K562 (cell line): Measurements from ENCODE around the gene GSTM1. TPM values are rescaled to one million over a fixed set of nuclear protein-coding genes. Genes with fewer than 3 reads are reported as not detected.
"Not testable (repeated sequence)": the region's sequence is repeated elsewhere in the genome, so short reads cannot be mapped to it uniquely, and the experiment has no call there.

Experiments
- ATAC-seq: fragments of 200-7000 bp; cut with Tn5 transposase; 3 replicates; pipeline ENCODE4 v1.9.1; 2020; ENCODE audit warnings: moderate library complexity
- BruUV-seq: library from RNA; stranded (reverse); fragments of 400-500 nt; replicated peaks from 2 replicates; lab custom pipeline; 2021; lab: Mats Ljungman, UMichigan
- CTCF ChIA-PET: fragments of 300-600 bp; formaldehyde crosslinking; extraction: SDS; loops from one replicate; lab custom pipeline; 2021; ENCODE audit warnings: low intra/inter-chr PET ratio; lab: Yijun Ruan, JAX
- POLR2A ChIA-PET: fragments of 300-600, 350-650 bp; sonication (Branson Sonifier 250); formaldehyde crosslinking; extraction: SDS; loops from one replicate; lab custom pipeline; 2021; ENCODE audit warnings: antibody characterized with exemption, inconsistent platforms; lab: Yijun Ruan, JAX
- DNase-seq, 4 experiments: peaks; one replicate each; pipeline versions ENCODE4 v3.0.0 to v3.0.0-alpha.2; 2011 to 2018; ENCODE audit warnings: low spot score in 3 of 4, mixed read lengths in 3 of 4; ENCODE audit errors: extremely low read depth in 1 of 4
- FAIRE-seq: peaks from 2 replicates; lab custom pipeline; 2011; peaks lifted over from hg19 to GRCh38; lab: Jason Lieb, UNC
- H2AFZ ChIP-seq: 2 replicates; pipeline ENCODE4 v1.6.0; 2011; ENCODE audit warnings: low read depth, low read length, control low read depth, inconsistent platforms
- H3K27ac ChIP-seq: fragments of 200-600 bp; 3 replicates; pipeline ENCODE4 v1.8.0; 2011; ENCODE audit warnings: low read depth, mild to moderate bottlenecking, control low read depth, inconsistent platforms, low read length, moderate library complexity, mixed read lengths; ENCODE audit errors: extremely low read depth
- H3K27me3 ChIP-seq, 2 experiments: fragments of 300-600 bp in 1 of 2; 2 replicates in 1 of 2; 3 replicates in 1 of 2; pipeline versions ENCODE4 v1.6.0 to v1.8.0; 2011; ENCODE audit warnings: inconsistent platforms in 2 of 2, low read length in 2 of 2, mild to moderate bottlenecking in 1 of 2, mixed read lengths in 1 of 2, moderate library complexity in 1 of 2; ENCODE audit not compliant: control insufficient read depth in 2 of 2, insufficient read depth in 2 of 2
- H3K36me3 ChIP-seq: fragments of 300-600 bp; 3 replicates; pipeline ENCODE4 v1.8.0; 2011; ENCODE audit warnings: mild to moderate bottlenecking, low read length, inconsistent platforms; ENCODE audit not compliant: control insufficient read depth, insufficient read depth
- H3K4me1 ChIP-seq, 2 experiments: fragments of 200-600 bp in 1 of 2; replicated peaks in 1 of 2; 2 replicates in 1 of 2; 3 replicates in 1 of 2; pipeline versions ENCODE4 v1.5.1 to v1.8.0; 2011; ENCODE audit warnings: inconsistent platforms in 2 of 2, low read length in 2 of 2, mild to moderate bottlenecking in 1 of 2, mixed read lengths in 1 of 2, moderate library complexity in 1 of 2; ENCODE audit not compliant: control insufficient read depth in 2 of 2, insufficient read depth in 2 of 2
- H3K4me2 ChIP-seq: 2 replicates; pipeline ENCODE4 v1.6.1; 2011; ENCODE audit warnings: low read length, control low read depth, inconsistent platforms, mixed read lengths; ENCODE audit not compliant: insufficient read depth
- H3K4me3 ChIP-seq: fragments of 200-600 bp; sonication (generic), shearing (Covaris generic); 2 replicates; pipeline ENCODE4 v1.5.1; 2016; ENCODE audit warnings: control low read depth, inconsistent platforms
- H3K79me2 ChIP-seq: fragments of 200-600 bp; 3 replicates; pipeline ENCODE4 v1.8.0; 2011; ENCODE audit warnings: low read length, inconsistent platforms; ENCODE audit not compliant: control insufficient read depth, insufficient read depth
- H3K9ac ChIP-seq, 2 experiments: 2 replicates each; pipeline versions ENCODE4 v1.6.0 to v1.6.1; 2011; ENCODE audit warnings: low read depth in 2 of 2, low read length in 2 of 2, control low read depth in 1 of 2, inconsistent platforms in 1 of 2, mild to moderate bottlenecking in 1 of 2, mixed read lengths in 1 of 2; ENCODE audit not compliant: insufficient read depth in 1 of 2
- H3K9me1 ChIP-seq: one replicate; pipeline ENCODE4 v1.6.0; 2011; ENCODE audit warnings: inconsistent platforms, mild to moderate bottlenecking, low read length, moderate library complexity; ENCODE audit not compliant: control insufficient read depth, insufficient read depth
- H3K9me3 ChIP-seq: replicated peaks from 2 replicates; pipeline ENCODE4 v1.5.1; 2011; ENCODE audit warnings: low read depth, low read length, inconsistent platforms; ENCODE audit not compliant: control insufficient read depth, insufficient read depth
- H4K20me1 ChIP-seq: replicated peaks from 2 replicates; pipeline ENCODE4 v1.6.1; 2011; ENCODE audit warnings: low read length, inconsistent platforms, mixed read lengths; ENCODE audit not compliant: control insufficient read depth, insufficient read depth
- WGBS: fragments of 100-300 bp; shearing (Covaris generic); methylation state at CpG from one replicate; pipeline ENCODE4 v1.1.6; 2016; ENCODE audit warnings: low coverage, mixed read lengths; ENCODE audit not compliant: insufficient coverage; ENCODE audit errors: missing lambda C conversion rate; 5-methylcytosine and 5-hydroxymethylcytosine counted together
- in situ Hi-C: fragments of 300-500 bp; cut with MboI; formaldehyde crosslinking; loops from 4 replicates; pipeline ENCODE4 v1.15.0; 2018; ENCODE audit warnings: inconsistent platforms, mixed read lengths
- intact Hi-C: fragments of 100-400 bp; cut with micrococcal nuclease; formaldehyde crosslinking; loops from 2 replicates; pipeline ENCODE4 v1.14.2; 2022
- polyA plus RNA-seq, 8 experiments: library from polyadenylated mRNA; depleted of rRNA in 4 of 8; stranded (reverse) in 5 of 8; unstranded in 3 of 8; fragments of >200 nt; fragmentation: Nextera tagmentation in 2 of 8; fragmentation: Illumina TruSeq in 1 of 8; extraction: Ambion mirVana in 2 of 8; extraction: Trizol in 1 of 8; gene quantifications; 2 replicates each; pipeline versions ENCODE4 v1.2.1 to v1.2.3, GENCODE V29; 2011 to 2014; ENCODE audit warnings: inconsistent platforms in 1 of 8, missing spikeins in 1 of 8
- total RNA-seq, 7 experiments: library from RNA; depleted of rRNA in 6 of 7; stranded (reverse); fragments of >200 nt in 6 of 7; fragmentation: Illumina TruSeq in 2 of 7; extraction: Trizol in 2 of 7; gene quantifications; 2 replicates each; pipeline versions ENCODE4 v1.2.1 to v1.2.3, GENCODE V29; 2011 to 2021; ENCODE audit warnings: low replicate concordance in 1 of 7

The GSTM1 gene
- total and polyA plus RNA-seq, 9 of the 15 experiments (the other 6 are each of a cell fraction or from before 2014, with no cell fraction given), result not detected

GRCh38 chr1:109694400-109694799 lies 6.8 kb downstream of the GSTM1 start:
- not testable (repeated sequence) for H3K27ac ChIP-seq
- WGBS, result no CpG with 5 or more reads among the region's 5 CpGs

GRCh38 chr1:109695138-109695537 lies 7.5 kb downstream of the GSTM1 start:
- H3K36me3 ChIP-seq, CTCF ChIA-PET, H4K20me1 ChIP-seq, H3K9ac ChIP-seq, intact Hi-C loops, H3K4me2 ChIP-seq, BruUV-seq, H2AFZ ChIP-seq, DNase-seq, H3K79me2 ChIP-seq, H3K9me3 ChIP-seq, H3K4me1 ChIP-seq, POLR2A ChIA-PET, FAIRE-seq, H3K4me3 ChIP-seq, in situ Hi-C loops, H3K27ac ChIP-seq, ATAC-seq, H3K9me1 ChIP-seq, H3K27me3 ChIP-seq: not testable (repeated sequence)
- no CpG with 5 or more reads among the region's 3 CpGs for whole genome bisulfite sequencing

More at GRCh38 chr1:109694400-109694799, 6.8 kb downstream of the GSTM1 start:
- BruUV-seq, H3K4me3 ChIP-seq, POLR2A ChIA-PET, in situ Hi-C loops, DNase-seq, H3K27me3 ChIP-seq, ATAC-seq, H3K9me1 ChIP-seq, intact Hi-C loops, H3K4me2 ChIP-seq, H4K20me1 ChIP-seq, H3K36me3 ChIP-seq, H3K79me2 ChIP-seq, H3K9me3 ChIP-seq, H2AFZ ChIP-seq, FAIRE-seq, H3K4me1 ChIP-seq, CTCF ChIA-PET, H3K9ac ChIP-seq: not testable (repeated sequence)
